ENCODE results near the gene NT5C2.
"Not testable (repeated sequence)": the region's sequence is repeated elsewhere in the genome, so short reads cannot be mapped to it uniquely, and the experiment has no call there.

Gene NT5C2

DNA sequence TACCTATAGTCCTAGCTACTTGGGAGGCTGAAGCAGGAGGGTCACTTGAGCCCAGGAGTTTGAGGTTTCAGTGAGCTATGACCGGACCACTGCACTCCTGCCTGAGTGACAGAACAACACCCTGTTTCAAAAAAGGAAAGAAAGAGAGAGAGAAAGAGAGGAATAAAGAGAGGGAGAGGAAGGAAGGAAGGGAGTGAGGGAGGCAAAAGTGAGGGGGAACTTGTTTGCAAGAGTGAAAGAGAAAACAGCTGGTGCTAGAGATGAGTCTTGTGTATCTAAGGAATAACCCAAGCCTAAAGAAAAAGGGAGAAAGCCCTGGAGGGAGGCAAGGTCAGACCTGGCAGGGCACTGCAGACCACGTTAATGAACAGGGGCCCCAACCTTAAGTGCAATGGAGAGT is 4.8 kb upstream of the NT5C2 start:
- no peak for DNase-seq (ENCODE audit: low read depth)
- no peak for TF ChIP-seq CTCF (IDR thresholded peaks at IDR 0.05; ENCODE audit: insufficient read depth, low read depth, low read length, missing control alignments)
- no peak overlapping the region for H3K4me3 ChIP-seq (ENCODE audit: low read length)

DNA sequence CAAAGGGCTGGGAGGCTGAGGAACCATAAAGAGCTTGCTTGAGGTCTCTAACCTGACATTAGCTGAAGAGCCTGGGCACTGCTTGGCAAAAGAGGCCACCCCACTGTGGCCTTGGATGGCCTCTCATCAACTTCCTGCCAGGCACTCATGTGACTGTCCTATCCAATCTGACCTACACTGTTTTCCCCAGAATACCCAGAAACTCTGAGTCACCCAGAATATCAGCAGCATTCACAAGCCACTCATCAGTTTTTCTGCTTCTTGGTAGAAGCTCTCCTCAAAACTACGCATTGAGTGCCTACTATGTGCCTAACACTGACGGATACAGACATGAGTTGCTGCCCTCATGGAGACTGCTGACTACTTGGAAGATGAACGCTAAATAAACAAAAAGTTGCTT is 4.1 kb upstream of the NT5C2 start:
- no peak overlapping the region for H3K4me3 ChIP-seq (ENCODE audit: low read length)
- DNase-seq (ENCODE audit: low read depth): peak; percentile 69
- TF ChIP-seq CTCF (IDR thresholded peaks at IDR 0.05; ENCODE audit: insufficient read depth, low read depth, low read length, missing control alignments): no peak

GRCh38 chr10:103196516-103196915 is 3.4 kb upstream of the NT5C2 start:
- DNase-seq (ENCODE audit: low read depth): no peak
- TF ChIP-seq CTCF (IDR thresholded peaks at IDR 0.05; ENCODE audit: insufficient read depth, low read depth, low read length, missing control alignments): no peak
- H3K4me3 ChIP-seq (ENCODE audit: low read length): no peak overlapping the region

DNA sequence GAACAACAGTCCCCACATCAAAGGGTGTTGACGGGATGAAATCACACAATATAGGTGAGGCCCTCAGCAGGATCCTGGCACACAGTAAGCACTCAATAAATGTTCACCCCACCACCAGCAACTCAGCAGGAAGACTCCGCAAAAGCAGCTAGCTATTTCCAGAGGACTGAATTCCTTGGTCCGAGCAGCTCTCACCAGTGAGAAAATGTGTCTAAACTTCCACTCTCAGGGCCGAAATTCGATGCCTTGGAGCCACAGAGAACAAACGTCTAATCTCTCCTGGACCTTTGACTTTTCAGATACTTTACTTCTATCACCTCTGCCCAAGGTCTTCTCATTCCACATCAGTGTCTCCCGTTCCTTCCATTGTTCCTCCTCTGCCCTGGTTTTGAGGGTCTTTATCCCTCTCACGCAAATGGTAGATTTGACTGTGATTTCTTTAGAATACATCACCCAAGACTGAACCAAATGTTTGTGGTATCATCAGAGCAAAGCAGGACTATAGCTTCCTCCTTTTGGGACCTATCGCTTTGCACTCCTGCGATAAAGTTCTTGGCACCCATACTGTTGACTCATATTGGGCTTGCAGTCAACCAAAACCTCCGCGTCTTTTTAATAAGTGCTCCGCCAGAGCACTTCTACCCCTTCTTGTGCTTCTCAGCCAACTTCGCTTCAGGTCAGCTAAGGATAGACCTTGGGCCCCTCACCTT is 903 bp upstream of the NT5C2 start:
- H3K4me3 ChIP-seq (ENCODE audit: low read length): no peak overlapping the region
- DNase-seq (ENCODE audit: low read depth): peak; percentile 76
- no peak for TF ChIP-seq CTCF (IDR thresholded peaks at IDR 0.05; ENCODE audit: insufficient read depth, low read depth, low read length, missing control alignments)

DNA sequence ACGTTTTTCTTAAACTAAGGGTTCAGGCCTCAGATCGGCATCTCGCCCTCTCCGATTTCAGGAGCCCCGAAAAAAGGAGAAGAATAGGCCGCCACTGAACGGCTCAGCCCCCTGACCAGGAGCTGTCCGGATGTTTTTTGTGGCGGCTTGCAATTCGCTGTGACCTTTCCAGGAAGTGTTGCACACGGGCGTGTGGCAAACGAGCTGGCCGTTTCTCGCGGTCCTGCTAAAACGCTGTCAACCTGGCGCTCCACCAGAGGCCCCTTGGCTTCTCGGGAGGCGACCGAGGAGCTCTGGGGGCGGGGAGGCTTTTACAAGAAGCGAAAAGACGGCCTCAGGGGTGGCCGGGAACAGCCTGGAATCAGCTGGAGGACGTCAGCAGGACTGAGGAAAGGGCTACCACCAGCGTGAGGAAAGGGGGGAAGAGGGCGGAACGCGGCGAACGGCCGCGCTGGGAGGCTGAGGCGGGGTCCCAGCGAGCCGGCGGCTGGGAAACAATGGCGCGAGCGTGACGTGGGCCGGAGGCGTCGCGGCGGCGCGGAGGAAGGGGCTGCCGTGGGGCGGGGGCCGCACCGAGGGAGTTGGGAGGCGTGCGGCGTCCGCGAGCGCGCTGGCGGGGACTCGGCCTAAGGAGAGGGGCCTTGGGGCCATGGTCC is 493 bp downstream of the NT5C2 start:
- peak; percentile 70 for DNase-seq (ENCODE audit: low read depth)
- no peak for TF ChIP-seq CTCF (IDR thresholded peaks at IDR 0.05; ENCODE audit: insufficient read depth, low read depth, low read length, missing control alignments)
- H3K4me3 ChIP-seq (ENCODE audit: low read length): peak overlapping the region; percentile 79

- H3K4me3 ChIP-seq (ENCODE audit: low read length): peak overlapping the region; percentile 79
- TF ChIP-seq CTCF (IDR thresholded peaks at IDR 0.05; ENCODE audit: insufficient read depth, low read depth, low read length, missing control alignments): no peak
- DNase-seq (ENCODE audit: low read depth): peak; percentile 30
Measured at GRCh38 chr10:103192089-103192450, 1.0 kb downstream of the NT5C2 start.

GRCh38 chr10:103191198-103191597 is 1.9 kb downstream of the NT5C2 start:
- not testable (repeated sequence) for DNase-seq (ENCODE audit: low read depth)
- H3K4me3 ChIP-seq (ENCODE audit: low read length): peak overlapping the region; percentile 19
